CD4-positive, alpha-beta T cell treated with Interferon alpha-2 for 1 hour (primary cell): ENCODE measurements around the gene TCEANC2.
"Not testable (repeated sequence)": the region's sequence is repeated elsewhere in the genome, so short reads cannot be mapped to it uniquely, and the experiment has no call there.

ENCODE experiments used
- DNase-seq, 2 donors: peaks; one replicate each; pipeline ENCODE4 v3.0.0-alpha.2; 2020 to 2022

Gene TCEANC2

DNA sequence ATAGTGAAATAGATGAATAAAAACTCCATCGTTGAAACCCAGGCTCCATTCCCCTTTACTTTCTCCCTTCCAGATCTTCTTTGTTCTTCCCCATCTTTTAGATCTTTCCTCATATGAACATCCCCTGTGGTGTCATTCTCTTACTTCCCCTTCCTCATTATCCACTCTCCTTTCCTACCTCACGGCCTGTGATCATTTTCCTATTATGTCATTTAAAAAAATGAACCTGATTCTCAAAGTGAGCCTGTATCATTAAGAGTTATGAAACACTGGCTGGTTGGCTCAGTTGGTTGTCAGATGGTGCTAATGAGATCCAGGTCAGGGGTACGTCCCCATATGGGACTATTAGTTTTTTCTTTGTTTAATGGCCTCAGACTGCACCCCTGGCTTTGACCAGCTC, 38.3 kb downstream of the TCEANC2 start:
- no peak for DNase-seq

DNA sequence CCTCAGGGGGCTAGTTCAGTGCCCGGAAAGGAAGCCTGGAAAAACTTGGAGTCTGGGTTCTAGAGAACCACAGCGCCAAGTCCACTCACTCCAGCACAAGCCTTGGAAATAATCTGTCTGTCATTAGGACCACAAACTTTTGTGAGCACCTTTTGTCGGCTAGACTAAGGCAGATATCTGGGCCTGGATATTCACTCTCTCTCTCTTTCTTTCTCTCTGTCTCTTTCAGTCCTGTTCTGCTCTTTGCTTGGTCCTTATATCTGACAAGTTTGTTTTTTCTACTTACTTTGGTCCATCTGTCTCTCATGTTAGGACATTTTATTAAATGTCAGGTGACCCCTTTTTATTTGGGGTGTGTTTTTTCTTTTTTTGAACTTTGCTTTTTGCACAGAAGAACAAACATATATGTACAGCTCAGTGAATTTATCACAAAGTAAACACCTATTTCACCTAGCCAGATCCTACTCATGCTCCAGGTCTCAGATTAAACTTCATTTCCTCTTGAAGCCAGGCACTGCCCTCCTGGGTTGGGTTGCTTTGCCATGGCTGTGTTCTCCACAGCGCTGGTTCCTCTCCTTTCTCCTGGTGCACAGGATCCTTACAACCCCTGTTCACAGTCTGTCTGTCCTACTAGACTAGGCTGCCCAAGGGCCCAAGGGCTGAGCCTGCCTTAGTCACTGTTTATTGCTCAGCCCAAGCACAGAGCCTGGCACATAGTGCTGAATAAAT, 40.8 kb downstream of the TCEANC2 start:
- DNase-seq = no peak

DNA sequence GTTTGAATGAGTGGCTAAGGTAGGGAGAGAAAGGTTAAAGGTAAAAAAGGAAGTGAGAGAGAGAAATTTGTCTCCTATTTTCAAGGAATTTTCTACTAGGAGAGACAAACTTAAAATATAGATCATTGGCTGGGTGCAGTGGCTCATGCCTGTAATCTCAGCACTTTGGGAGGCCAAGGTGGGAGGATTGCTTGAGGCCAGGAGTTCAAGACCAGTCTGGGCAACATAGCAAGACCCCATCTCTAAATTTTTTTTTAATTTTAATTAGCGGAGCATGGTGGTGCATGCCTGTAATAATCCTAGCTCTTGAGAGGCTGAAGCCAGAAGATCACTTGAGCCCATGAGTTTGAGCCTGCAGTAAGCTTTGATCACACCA, 41.3 kb downstream of the TCEANC2 start:
- DNase-seq = not testable (repeated sequence)

DNA sequence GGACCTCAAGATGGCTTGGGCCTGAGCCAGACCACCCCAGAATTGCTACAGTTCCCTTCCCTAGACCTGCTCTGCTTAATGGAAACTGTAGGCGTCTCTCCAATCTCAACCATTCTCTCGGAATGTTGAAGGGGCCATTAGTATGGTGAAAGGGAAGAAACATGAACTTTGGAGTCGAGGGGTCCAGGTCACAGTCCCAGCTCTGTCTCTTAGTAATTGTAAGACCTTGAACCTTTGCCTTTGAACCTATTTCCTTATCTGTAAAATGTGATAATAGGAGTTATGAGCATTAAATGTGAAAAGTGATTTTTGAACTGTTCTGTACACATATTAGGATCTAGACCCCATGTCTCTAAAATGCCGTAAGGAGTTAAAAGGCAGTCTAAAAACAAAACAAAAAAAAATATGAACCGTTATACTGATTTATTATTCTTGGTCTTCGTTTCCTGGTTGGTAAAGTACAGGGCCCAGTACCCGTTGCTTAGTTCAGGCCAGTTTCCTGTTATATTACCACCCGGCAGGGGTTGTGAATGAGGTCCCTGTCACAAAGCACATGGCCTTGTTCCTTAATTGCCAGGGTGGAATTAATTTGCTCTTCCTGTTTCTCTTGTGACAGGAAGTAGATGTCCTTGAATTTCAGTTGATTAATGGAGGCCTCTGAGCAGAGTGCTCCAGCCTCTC, 42.3 kb downstream of the TCEANC2 start:
- DNase-seq = peak; percentile 11 to 14

DNA sequence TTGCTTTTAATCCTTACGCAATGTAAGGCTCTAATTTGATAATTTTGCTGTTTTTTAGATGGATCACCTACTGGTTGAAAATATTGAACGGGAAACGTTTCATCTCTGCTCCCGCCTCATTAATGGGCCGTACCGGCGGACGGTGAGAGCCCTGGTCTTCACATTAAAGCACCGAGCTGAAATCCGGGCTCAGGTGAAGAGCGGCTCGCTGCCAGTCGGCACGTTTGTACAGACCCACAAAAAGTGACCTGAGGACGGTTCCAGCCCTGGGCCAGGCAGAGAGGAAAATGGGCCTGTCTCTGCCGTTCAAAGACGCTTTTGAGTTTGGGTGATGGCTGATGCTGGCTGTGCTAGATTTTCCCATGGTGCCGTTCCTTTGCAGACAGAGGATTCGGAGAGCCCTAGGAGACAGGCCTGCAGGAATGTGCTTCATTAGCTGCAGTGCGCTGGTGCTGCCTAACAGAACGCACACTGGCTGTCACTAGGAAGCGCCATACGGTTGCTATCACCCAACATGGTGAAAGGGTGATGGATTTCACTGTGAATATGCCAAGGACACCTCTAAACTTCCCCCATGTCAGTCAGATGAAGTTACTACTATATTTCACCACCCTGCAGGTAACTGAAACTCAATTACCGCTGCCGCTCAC, 42.9 kb downstream of the TCEANC2 start:
- no peak for DNase-seq

DNA sequence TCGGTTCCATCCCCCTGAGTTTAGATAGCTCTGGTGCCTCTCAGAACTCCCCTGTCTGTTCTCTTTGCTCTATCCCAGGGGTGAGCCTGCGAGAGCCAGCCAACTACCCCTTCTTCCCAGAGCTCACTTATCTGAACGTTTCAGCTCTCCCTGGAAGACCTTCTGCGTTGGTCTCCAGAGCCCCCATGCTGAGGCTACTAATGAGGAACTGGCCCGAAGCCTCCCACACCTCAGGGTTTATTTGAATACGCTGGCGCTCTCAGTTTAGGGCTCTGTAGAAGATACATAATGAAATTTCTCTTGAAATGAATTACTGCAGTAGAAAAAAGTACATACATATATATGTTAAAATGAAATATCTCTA, 43.5 kb downstream of the TCEANC2 start:
- DNase-seq = no peak

DNA sequence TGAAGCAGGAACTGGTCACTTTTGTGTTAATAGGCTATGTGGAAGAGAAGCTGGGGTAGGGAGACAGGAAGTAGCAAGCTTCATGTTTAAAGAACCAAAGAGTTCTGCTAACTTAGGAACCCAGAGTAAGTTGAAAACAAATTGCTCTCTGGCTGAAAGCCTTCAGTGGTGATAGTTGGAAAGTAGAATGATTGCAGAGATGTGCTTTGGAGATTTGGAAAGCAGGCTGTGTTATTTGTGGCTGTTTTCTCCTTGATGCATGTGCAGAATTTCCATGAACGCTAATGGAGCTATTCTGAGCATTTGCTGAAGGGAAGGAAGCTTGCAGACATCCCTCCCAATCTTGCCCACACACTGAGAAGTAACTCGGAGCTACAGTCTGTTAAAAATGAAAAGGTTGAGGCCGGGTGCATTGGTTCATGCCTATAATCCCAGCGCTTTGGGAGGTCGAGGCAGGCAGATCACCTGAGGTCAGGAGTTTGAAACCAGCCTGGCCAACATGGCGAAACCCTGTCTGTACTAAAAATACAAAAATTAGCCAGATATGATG, 45.7 kb downstream of the TCEANC2 start:
- no peak for DNase-seq

DNA sequence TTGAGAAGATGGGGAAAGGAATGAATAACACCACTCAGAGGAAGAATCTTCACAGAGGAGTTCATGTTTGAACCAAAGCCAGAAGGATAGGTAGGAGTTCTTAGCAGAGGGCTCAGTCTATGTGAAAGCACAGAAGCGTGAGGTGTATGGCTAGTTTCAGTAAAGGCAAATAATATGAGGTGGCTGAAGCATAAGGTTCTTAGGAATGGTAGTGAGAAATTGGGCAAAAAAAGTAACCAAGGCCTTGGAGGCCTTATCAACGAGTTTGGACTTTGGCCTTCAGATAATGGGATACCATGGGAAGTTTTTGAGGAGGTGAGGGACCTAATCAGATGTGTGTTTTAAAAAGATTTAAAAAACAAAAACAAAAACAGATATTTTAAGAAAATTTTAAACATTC, 47.1 kb downstream of the TCEANC2 start:
- no peak for DNase-seq

DNA sequence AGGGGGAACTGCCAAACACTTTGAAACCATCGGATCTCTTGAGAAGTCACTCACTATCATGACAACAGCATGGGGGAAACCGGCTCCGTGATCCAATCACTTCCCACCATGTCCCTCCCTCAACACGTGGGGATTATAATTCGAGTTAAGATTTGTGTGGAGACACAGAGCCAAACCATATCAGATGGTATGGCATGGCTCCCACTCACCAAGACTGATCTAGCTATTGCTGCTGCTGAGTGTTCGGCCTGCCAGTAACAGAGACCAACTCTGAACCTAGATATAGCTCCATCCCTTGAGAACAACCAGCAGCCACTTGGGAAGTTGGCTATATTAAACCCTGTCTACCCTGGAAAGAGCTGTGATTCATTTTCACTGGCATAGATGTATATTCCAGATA, 50.0 kb downstream of the TCEANC2 start:
- DNase-seq = no peak

DNA sequence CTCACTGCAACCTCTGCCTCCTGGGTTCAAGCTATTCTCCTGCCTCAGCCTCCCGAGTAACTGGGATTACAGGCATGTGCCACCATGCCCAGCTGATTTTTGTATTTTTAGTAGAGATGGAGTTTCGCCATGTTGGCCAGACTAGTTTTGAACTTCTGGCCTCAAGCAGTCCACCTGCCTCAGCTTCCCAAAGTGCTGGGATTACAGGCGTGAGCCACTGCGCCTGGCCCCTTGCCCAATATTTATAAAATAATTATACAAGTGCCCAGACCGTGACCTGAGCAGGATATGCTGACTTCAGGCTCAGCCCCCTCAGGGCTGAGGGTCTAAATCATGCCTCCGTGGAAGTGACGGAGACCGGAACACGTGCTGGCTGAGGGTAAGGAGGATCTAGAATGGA, 51.2 kb downstream of the TCEANC2 start:
- DNase-seq = not testable (repeated sequence)

DNA sequence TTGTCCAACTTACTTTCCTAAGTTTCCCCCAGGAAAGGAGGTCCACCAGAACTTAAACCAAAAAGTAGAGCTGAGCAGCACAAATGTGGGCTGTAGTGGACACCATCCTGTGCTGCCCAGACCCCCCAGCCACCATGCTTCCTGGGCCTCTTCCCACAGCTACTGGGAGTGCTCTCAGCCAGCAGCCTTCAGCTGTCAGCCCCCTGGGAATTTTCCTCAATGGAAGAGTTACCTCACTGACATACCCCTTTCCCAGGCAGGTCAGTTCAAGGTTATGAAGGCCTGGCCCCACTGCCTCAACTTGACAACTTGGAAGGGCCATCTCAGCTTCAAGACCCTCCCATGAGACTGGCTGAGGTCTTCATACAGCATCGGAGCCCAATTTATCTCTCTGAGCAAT, 51.7 kb downstream of the TCEANC2 start:
- DNase-seq = no peak

DNA sequence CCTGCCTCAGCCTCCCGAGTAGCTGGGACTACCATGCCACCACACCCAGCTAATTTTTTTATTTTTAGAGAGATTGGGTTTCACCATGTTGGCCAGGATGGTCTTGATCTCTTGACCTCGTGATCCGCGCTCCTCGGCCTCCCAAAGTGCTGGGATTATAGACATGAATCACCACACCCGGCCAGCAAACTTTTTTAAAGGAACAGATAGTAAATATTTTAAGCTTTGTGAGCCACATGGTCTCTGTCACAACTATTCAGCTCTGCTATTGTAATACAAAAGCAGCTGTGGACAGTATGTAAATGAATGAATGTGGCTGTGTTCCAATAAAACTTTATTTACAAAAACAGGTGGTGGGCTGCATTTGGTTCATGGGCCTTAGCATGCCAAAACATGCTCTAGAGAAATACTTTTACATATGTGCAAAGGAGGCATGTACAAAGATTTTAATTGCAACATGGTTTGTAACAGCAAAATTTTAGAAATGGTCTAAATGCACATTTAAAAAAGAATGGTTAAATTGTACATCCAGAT, 52.4 kb downstream of the TCEANC2 start:
- no peak for DNase-seq

DNA sequence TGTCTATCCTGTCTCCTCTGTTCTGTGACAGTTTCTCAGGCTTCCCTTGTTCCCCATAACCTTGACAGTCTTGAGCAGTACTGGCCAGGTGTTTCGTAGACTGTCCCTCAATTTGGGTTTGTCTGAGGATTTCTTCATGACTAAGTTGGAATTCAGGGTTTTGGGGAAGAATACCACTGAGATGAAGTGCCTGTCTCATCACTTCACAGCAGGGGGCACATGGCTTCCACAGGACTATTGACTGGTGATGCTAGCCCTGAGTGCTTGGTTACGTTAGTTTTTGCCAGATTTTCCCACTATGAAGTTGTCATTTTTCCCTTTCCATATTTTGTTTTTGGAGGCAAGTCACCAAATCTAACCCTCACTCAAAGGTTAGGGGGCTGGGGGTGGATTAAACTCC, 53.7 kb downstream of the TCEANC2 start:
- no peak for DNase-seq

DNA sequence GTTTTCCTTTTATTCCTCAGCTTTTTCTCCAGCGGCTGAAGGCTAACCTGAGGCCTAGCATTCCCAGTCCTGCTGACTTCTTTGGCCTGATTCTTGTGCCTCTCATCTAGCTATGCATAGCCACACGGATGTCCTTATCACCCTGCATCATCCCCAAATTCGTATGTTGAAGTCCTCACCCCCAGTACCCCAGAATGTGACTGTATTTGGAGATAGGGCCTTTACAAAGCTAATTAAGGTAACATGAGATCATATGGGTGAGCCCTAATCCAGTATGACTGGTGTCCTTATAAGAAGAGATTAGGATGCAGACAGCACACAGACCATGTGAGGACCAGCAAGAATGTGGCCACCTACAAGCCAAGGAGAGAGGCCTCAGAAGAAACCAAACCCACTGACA, 54.7 kb downstream of the TCEANC2 start:
- DNase-seq = no peak

DNA sequence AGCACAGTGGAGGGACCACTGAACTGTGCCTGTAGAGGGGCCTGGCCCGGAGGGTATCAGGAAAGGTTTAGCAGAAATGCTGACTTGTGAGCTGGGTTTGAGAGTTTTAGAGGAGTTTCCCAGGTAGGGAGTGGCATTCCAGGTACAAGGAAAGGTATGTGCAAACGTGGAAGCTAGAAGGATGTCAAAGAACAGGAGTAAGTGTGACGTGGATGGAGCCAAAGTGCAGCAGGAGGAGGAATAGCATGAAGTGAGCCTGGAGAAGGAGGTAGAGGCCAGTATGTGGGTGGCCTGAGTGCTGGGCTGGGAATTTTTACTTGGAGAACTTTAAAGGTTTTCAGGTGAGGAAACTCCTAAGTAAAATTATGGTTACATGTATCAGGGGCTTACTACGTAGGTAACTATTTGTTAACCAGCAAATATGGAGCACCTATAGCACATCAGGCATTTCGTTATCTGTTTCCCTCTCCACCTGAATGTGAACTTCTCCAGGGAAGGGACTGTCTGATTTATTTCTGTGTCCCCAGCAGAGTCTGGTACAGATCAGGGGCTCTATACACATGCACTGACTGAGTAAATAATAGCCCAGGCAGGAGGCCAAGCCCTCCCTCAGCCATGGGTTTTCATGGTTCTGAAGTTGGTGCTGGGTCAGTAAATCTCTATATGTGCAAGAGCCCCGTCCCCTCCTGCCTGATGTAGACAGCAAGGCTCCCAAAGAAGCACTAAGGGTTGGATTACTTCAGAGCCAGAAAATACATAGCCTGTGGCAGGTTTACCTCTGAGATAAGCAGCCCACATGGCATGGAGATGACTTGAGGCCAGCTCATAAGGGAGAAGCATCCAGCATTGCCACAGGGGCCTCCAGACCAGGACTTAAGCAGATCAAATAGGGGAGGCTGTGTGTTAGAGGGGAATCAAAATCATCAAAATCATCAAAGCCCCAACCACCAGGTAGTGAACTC, 56.0 kb downstream of the TCEANC2 start:
- DNase-seq = no peak

DNA sequence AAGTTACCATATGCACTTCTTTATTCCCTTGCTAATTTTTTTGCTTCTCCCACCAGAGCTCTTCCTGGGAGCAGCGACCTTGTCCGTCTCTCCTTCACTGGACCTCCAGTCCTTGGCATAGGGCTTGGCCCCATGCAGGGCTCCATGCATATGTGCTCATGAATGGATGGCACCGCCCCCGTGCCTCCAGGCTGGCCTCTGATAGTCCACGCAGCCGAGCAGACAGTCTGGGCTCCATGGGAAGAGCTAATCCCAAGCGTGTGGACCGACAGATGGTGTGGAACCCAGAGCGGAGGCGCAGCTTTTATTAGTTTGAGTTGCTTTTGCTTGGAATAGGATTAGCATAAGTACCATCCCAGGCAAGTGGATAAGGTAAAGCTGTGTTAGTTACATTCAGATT, 57.6 kb downstream of the TCEANC2 start:
- no peak for DNase-seq

DNA sequence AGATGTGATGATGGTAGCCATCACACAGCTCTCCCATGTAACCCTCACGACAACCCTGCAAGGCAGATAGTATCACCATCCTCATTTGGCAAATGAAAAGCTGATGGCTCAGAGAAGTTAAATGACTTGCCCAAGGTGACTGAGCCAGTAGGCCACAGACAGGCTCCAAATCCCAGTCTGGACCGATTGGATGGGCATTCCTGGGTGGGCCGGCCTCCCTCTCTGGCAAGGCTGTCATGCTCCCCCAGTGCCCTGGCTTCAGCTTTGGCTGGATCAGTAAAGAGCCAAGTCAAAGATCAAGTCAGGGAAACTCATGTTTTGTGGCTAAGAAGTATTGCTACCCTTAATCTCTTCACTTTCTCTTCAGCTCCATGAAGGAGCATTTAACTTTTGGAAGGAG, 58.2 kb downstream of the TCEANC2 start:
- DNase-seq = no peak

DNA sequence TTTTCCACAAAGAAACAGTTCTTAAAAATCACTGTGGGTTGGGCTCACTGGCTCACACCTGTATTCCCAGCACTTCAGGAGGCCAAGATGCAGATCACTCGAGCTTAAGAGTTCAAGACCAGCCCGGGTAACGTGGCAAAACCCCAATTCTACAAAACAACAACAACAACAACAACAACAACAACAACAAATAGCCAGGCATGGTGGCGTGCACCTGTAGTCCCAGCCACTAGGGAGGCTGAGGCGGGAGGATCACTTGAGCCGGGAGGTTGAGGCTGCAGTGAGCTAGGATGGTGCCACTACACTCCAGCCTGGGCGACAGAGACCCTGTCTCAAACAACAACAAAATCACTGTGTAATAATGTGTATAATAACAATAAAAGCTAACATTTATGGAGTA, 58.6 kb downstream of the TCEANC2 start:
- no peak for DNase-seq

DNA sequence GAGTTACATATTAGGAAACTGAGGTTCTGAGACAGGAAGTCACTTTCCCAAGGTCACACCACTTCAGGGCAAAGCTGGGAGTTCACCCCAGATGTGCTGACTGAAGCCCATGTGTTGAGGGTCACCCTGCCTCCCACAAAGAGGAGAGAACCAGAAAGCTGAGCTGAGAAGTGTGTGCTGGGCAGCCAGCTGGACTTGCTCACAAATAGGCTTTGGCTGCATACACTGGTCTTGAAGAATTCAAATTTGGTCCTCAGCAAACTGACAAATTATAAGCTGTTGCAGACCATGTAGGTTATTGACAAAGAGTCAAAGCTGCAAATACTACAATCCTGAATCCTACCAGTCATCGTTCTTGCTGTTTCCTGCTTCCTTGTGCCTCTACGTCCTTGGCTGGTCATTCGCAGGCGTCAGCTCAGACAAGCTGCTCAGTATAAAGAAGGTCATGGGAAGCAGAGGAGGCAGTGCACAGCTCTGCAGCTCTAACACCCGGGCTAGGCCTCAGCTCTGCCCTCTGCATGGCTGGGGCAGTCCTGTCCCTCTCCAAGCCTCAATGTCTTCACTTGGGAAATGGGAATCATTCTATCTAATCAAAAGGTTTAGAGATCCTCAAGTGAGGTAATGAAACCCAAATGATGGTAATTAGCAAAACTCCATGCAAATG, 59.4 kb downstream of the TCEANC2 start:
- no peak for DNase-seq

DNA sequence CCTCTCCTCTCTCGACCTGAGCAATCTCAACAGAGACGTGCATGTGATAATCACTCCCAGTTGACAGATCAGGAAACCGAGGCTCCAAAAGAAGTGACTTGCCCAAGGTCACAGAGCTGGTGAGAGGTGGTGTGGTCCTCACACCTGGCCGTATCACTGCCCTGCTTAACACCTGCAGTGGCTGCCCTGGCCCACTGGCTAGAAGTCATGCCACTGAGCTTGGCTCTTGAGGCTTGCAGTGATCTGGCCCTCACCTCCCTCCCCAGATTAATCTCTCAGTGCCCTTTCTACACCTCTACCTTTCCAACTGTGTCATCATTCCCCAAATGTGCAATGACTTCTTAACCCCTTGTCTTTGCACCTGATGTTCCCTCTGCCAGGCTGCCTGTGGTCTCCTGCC, 60.6 kb downstream of the TCEANC2 start:
- no peak for DNase-seq

DNA sequence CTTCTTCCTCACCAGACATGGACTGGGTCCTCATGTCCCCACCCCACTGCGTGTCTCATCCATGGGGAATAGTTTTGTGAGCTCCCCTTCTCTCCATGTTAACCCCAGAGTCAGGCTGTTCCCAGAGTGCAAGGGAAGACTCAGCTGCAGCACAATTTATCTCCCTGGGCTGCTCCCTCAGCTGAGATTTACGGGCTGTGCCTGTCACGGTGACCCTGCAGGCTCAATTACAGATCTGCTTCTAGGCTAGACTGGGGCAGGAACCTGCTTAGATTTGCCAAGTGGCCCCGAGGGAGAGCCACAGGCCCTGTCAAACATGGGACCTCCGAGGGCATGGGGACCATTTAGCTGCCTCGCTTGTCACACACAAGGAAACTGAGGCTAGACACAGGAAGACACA, 61.5 kb downstream of the TCEANC2 start:
- DNase-seq = no peak

DNA sequence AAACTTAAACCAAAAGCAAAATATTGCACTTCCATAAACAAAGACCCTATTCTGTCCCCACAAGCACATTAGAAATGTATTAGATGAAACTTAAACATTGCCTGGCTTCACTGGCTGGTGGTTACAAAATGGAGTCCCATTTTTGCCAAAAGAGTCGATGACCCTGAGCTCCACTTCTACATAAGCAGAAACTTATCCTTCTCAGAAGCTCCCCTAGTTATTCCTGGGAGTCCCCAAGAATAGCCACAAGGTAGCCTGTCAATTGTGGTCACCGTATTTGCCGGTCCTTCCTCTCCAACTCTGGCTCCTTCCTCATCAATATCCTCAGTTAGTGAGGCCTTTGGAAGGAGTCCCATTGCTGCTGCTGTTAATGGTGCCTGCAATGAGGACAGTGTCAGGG, 62.1 kb downstream of the TCEANC2 start:
- no peak for DNase-seq
